ENCODE data around the gene AIP. TPM values are rescaled to one million over a fixed set of nuclear protein-coding genes. Genes with fewer than 3 reads are reported as not detected.
A peak's percentile ranks its signal among the peaks of the same experiment; 100 is the strongest.

AIP gene
- total and polyA plus RNA-seq, 9 of the 15 experiments (the other 6 are each of a cell fraction or from before 2014, with no cell fraction given), result 5.2 to 92.5 (median 52.7) TPM

GRCh38 chr11:67505605-67506396, 23.0 kb downstream of the AIP start:
- Histone ChIP-seq H3K9me1 (ENCODE audit: control insufficient read depth, insufficient read depth, low read length) (peaks cover 6% of the 10 kb centered on the region), H3K9me3 (replicated peaks; ENCODE audit: control insufficient read depth, insufficient read depth, low read depth, low read length) (no peaks in the 10 kb centered on the region), H3K27me3 (ENCODE audit: control insufficient read depth in 2 of 2, insufficient read depth in 2 of 2, low read length in 2 of 2) (no peaks in the 10 kb centered on the region), H3K36me3 (ENCODE audit: control insufficient read depth, insufficient read depth, low read length) (peaks cover 33% of the 10 kb centered on the region; the same call in 2 of the 3 replicates), H3K27ac (ENCODE audit: extremely low read depth, low read depth, low read length) (peak overlapping the region; percentile 72), H3K9ac (ENCODE audit: insufficient read depth in 1 of 2, low read depth in 2 of 2, low read length in 2 of 2) (peak overlapping the region; percentile 82 to 87), H3K4me3 (peak overlapping the region; percentile 73), H3K4me1 (replicated peaks in 1 of 2; ENCODE audit: control insufficient read depth in 2 of 2, insufficient read depth in 2 of 2, low read length in 2 of 2) (peaks cover 28 to 70% of the 10 kb centered on the region in 2 experiments), H2AFZ (ENCODE audit: low read depth, low read length) (peak overlapping the region; percentile 52), H4K20me1 (replicated peaks; ENCODE audit: control insufficient read depth, insufficient read depth, low read length) (no peaks in the 10 kb centered on the region), H3K79me2 (ENCODE audit: control insufficient read depth, insufficient read depth, low read length) (peaks cover 33% of the 10 kb centered on the region), H3K4me2 (ENCODE audit: insufficient read depth, low read length) (peak overlapping the region; percentile 61)
- FAIRE-seq (peak; percentile 77), ATAC-seq (peak; percentile 77), DNase-seq (ENCODE audit: extremely low read depth in 1 of 4, low spot score in 3 of 4) (peak; percentile 59 to 88 (median 69))
- CTCF ChIA-PET (ENCODE audit: low intra/inter-chr PET ratio), result interaction anchor here (0.8 to 2.5 kb wide), 4 partner anchors 73 to 148 kb away, joined by 3 to 13 read pairs (median 4); partner anchors contain the start of gene PPP1CA
- WGBS (ENCODE audit: insufficient coverage, low coverage, missing lambda C conversion rate), result 15% methylated on average over 17 of the region's 17 CpGs
- no TSS peak for BruUV-seq (replicated peaks)
- in situ Hi-C loops (cut with MboI), result no loop called here
- POLR2A ChIA-PET, result interaction anchor here (0.6 kb wide), 1 partner anchor 122 kb away, joined by 3 read pairs; no protein-coding TSS in a partner anchor
- intact Hi-C loops (cut with micrococcal nuclease), result loop anchor here (2.0 to 5.0 kb wide), 5 partner anchors 34 to 148 kb away; partner anchors contain the start of genes GSTP1, PPP1CA and RPS6KB2
- no peak for TF ChIP-seq SNRNP70 (optimal IDR thresholded peaks at IDR 0.05; ENCODE audit: low read depth, low read length)
- no peak for TF ChIP-seq RREB1 (CRISPR knock-in tag; IDR thresholded peaks at IDR 0.05)
- no peak for TF ChIP-seq CHCHD3 (CRISPR knock-in tag; IDR thresholded peaks at IDR 0.05)
- TF ChIP-seq BHLHE40 (IDR thresholded peaks at IDR 0.05; ENCODE audit: low read length), result no peak; the same call in 1 of the 2 replicates
- TF ChIP-seq SIX5 (IDR thresholded peaks at IDR 0.05; ENCODE audit: borderline replicate concordance in 1 of 2, insufficient read depth in 1 of 2, low read depth in 1 of 2, low read length in 2 of 2), result no peak
- TF ChIP-seq RB1 (IDR thresholded peaks at IDR 0.05; ENCODE audit: low read depth), result peak; percentile 90
- TF ChIP-seq GABPB2 (CRISPR knock-in tag; conservative IDR thresholded peaks at IDR 0.05), result no peak
- TF ChIP-seq PHF8 (IDR thresholded peaks at IDR 0.05; ENCODE audit: borderline replicate concordance, low read length), result no peak
- no peak for TF ChIP-seq HLTF (IDR thresholded peaks at IDR 0.05)
- no peak for TF ChIP-seq GMEB1 (CRISPR knock-in tag; IDR thresholded peaks at IDR 0.05)
- no peak for TF ChIP-seq MCM3 (IDR thresholded peaks at IDR 0.05)
- TF ChIP-seq NR2C1 (IDR thresholded peaks at IDR 0.05), result no peak
- TF ChIP-seq NR2C1 (tag; IDR thresholded peaks at IDR 0.05), result no peak
- 0 out of 2 replicates have a peak, but pooled peaks have one; percentile 28 for TF ChIP-seq PML (IDR thresholded peaks at IDR 0.05; ENCODE audit: low read length)
- TF ChIP-seq HDAC6 (IDR thresholded peaks at IDR 0.05; ENCODE audit: low read depth, low read length), result no peak

Measured in K562 (cell line).